WTC11 (cell line): ENCODE data around the gene SSBP2. TPM values are rescaled to one million over a fixed set of nuclear protein-coding genes. Genes with fewer than 3 reads are reported as not detected.

ENCODE experiments used
- ATAC-seq: fragments of 200-7000 bp; cut with Tn5 transposase; 2 replicates; pipeline ENCODE4 v1.10.0; 2021; ENCODE audit warnings: mild to moderate bottlenecking, moderate library complexity
- CTCF ChIA-PET: fragments of 300-600 bp; sonication (Branson Sonifier 250); formaldehyde crosslinking; loops from one replicate; lab custom pipeline; 2021; ENCODE audit warnings: antibody characterized with exemption; lab: Charles Lee
- POLR2A ChIA-PET: fragments of 350-600 bp; sonication (Branson Sonifier 250); formaldehyde crosslinking; loops from one replicate; lab custom pipeline; 2021; ENCODE audit warnings: antibody characterized with exemption; lab: Charles Lee
- DNase-seq: peaks from one replicate; pipeline ENCODE4 v3.0.0; 2021; ENCODE audit warnings: low spot score
- H3K27ac Mint-ChIP-seq: 2 replicates; pipeline ENCODE4 v1.8.0; 2021; ENCODE audit warnings: mixed read lengths
- H3K27me3 Mint-ChIP-seq: 2 replicates; pipeline ENCODE4 v1.8.0; 2021; ENCODE audit warnings: low read depth, mild to moderate bottlenecking, moderate library complexity, mixed read lengths
- H3K36me3 Mint-ChIP-seq: 2 replicates; pipeline ENCODE4 v1.8.0; 2021; ENCODE audit warnings: mixed read lengths
- H3K4me1 Mint-ChIP-seq: 2 replicates; pipeline ENCODE4 v1.8.0; 2022; ENCODE audit warnings: mixed read lengths
- H3K4me3 Mint-ChIP-seq: 2 replicates; pipeline ENCODE4 v1.8.0; 2021; ENCODE audit warnings: mild to moderate bottlenecking, moderate library complexity, mixed read lengths
- H3K9me3 Mint-ChIP-seq: 2 replicates; pipeline ENCODE4 v1.8.0; 2021; ENCODE audit warnings: mixed read lengths
- ATF2 ChIP-seq: sonication (generic); formaldehyde crosslinking; IDR thresholded peaks from 2 replicates; pipeline ENCODE4 v1.8.1; 2022; ENCODE audit warnings: low read depth, missing genetic modification reagents, borderline replicate concordance
- FOXP4 ChIP-seq: sonication (generic); formaldehyde crosslinking; IDR thresholded peaks from 2 replicates; pipeline ENCODE4 v1.8.0; 2022; ENCODE audit warnings: mild to moderate bottlenecking, missing genetic modification reagents
- JAZF1 ChIP-seq: fragments of 250-450 bp; sonication (Bioruptor Pico); IDR thresholded peaks from 2 replicates; pipeline ENCODE4 v1.9.0; 2021; ENCODE audit warnings: moderate library complexity, mild to moderate bottlenecking, inconsistent platforms
- NFYB ChIP-seq: sonication (generic); formaldehyde crosslinking; conservative IDR thresholded peaks from 2 replicates; pipeline ENCODE4 v1.8.0; 2022; ENCODE audit warnings: low read depth, missing genetic modification reagents
- NR3C1 ChIP-seq: sonication (generic); formaldehyde crosslinking; conservative IDR thresholded peaks from 2 replicates; pipeline ENCODE4 v1.8.1; 2023; ENCODE audit warnings: low read depth, mild to moderate bottlenecking, missing genetic modification reagents
- PRRX2 ChIP-seq: fragments of 250-450 bp; sonication (Bioruptor Pico); IDR thresholded peaks from 2 replicates; pipeline ENCODE4 v1.8.0; 2021; ENCODE audit warnings: mild to moderate bottlenecking
- TEAD1 ChIP-seq: sonication (generic); formaldehyde crosslinking; IDR thresholded peaks from 2 replicates; pipeline ENCODE4 v1.8.0; 2022; ENCODE audit warnings: mild to moderate bottlenecking, missing genetic modification reagents
- TEAD4 ChIP-seq: sonication (generic); formaldehyde crosslinking; IDR thresholded peaks from 2 replicates; pipeline ENCODE4 v1.8.0; 2022; ENCODE audit warnings: mild to moderate bottlenecking, missing genetic modification reagents
- USF1 ChIP-seq: sonication (generic); formaldehyde crosslinking; IDR thresholded peaks from 2 replicates; pipeline ENCODE4 v1.8.0; 2022; ENCODE audit warnings: mild to moderate bottlenecking, missing genetic modification reagents
- USF2 ChIP-seq: sonication (generic); formaldehyde crosslinking; IDR thresholded peaks from 2 replicates; pipeline ENCODE4 v1.8.1; 2023; ENCODE audit warnings: mild to moderate bottlenecking, missing genetic modification reagents, moderate library complexity
- ZNF281 ChIP-seq: sonication (generic); formaldehyde crosslinking; IDR thresholded peaks from 2 replicates; pipeline ENCODE4 v1.8.0; 2023; ENCODE audit warnings: mild to moderate bottlenecking, missing genetic modification reagents
- total RNA-seq: library from RNA; stranded (reverse); gene quantifications from 3 replicates; pipeline ENCODE4 v1.2.3, GENCODE V29; 2021
- TF ChIP-seq, protein P1 (sequence below): sonication (generic); formaldehyde crosslinking; IDR thresholded peaks from 2 replicates; pipeline ENCODE4 v1.8.1; 2022; ENCODE audit warnings: mild to moderate bottlenecking, moderate library complexity, missing genetic modification reagents
- TF ChIP-seq, protein P2 (sequence below): fragments of 250-450 bp; sonication (Bioruptor Pico); IDR thresholded peaks from 2 replicates; pipeline ENCODE4 v1.9.0; 2021; ENCODE audit warnings: mild to moderate bottlenecking
- TF ChIP-seq, protein P3 (sequence below): sonication (generic); formaldehyde crosslinking; IDR thresholded peaks from 2 replicates; pipeline ENCODE4 v1.8.1; 2023; ENCODE audit warnings: mild to moderate bottlenecking, missing genetic modification reagents
- TF ChIP-seq, protein P4 (sequence below): fragments of 250-450 bp; sonication (Bioruptor Pico); IDR thresholded peaks from 2 replicates; pipeline ENCODE4 v2.1.2; 2022; ENCODE audit warnings: mild to moderate bottlenecking, moderate library complexity

Gene SSBP2
- total RNA-seq, 1 experiment from 2014 or later = 24.9 TPM

GRCh38 chr5:81633471-81633870 lies 117.4 kb downstream of the SSBP2 start (continued):
- no peak for TF ChIP-seq FOXP4

DNA sequence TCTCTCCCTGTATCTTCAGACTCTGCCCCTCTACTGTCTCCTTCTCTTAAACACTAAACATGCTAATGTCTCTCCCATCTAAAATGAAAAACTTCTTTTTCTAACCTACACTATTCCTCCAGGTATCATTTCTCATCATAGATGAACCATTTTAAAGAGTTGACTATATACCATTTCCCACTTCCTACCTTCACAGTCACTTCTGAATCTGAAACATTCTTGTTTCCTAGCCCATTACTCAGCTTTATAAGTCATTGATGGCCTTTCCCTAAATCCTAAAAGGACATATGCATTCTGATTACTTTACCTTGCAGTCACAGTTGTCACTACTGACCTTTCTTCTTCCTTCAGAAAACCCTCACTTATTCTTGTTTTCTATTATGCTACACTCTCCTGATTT lies 118.2 kb downstream of the SSBP2 start:
- Mint-ChIP-seq H3K27me3 (no peaks in the 10 kb centered on the region), H3K27ac (no peak overlapping the region)
- no peak for TF ChIP-seq PRRX2
- TF ChIP-seq USF2 (CRISPR knock-in tag) = no peak
- no peak for TF ChIP-seq USF1 (CRISPR knock-in tag)
- TF ChIP-seq, all 79 proteins: peak for 0
- CTCF ChIA-PET = no interaction called here
- ATAC-seq = no peak
- POLR2A ChIA-PET = no interaction called here
- no peak for DNase-seq
- Mint-ChIP-seq H3K36me3 (no peaks in the 10 kb centered on the region), H3K9me3 (no peaks in the 10 kb centered on the region), H3K4me3 (no peak overlapping the region), H3K4me1 (no peaks in the 10 kb centered on the region)

GRCh38 chr5:81631621-81632020 lies 119.3 kb downstream of the SSBP2 start:
- Mint-ChIP-seq H3K36me3 (no peaks in the 10 kb centered on the region), H3K4me3 (no peak overlapping the region), H3K27ac (no peak overlapping the region), H3K9me3 (no peaks in the 10 kb centered on the region), H3K27me3 (no peaks in the 10 kb centered on the region), H3K4me1 (no peaks in the 10 kb centered on the region)
- ChIA-PET POLR2A (no interaction called here), CTCF (no interaction called here)
- ATAC-seq = no peak
- no peak for DNase-seq
- TF ChIP-seq JAZF1 (CRISPR knock-in tag) = no peak
- TF ChIP-seq, protein P1, sequence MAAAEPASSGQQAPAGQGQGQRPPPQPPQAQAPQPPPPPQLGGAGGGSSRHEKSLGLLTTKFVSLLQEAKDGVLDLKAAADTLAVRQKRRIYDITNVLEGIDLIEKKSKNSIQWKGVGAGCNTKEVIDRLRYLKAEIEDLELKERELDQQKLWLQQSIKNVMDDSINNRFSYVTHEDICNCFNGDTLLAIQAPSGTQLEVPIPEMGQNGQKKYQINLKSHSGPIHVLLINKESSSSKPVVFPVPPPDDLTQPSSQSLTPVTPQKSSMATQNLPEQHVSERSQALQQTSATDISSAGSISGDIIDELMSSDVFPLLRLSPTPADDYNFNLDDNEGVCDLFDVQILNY (CRISPR knock-in tag) = no peak
- TF ChIP-seq USF1 (CRISPR knock-in tag) = no peak
- no peak for TF ChIP-seq USF2 (CRISPR knock-in tag)
- TF ChIP-seq NFYB (CRISPR knock-in tag) = no peak
- TF ChIP-seq, protein P2, sequence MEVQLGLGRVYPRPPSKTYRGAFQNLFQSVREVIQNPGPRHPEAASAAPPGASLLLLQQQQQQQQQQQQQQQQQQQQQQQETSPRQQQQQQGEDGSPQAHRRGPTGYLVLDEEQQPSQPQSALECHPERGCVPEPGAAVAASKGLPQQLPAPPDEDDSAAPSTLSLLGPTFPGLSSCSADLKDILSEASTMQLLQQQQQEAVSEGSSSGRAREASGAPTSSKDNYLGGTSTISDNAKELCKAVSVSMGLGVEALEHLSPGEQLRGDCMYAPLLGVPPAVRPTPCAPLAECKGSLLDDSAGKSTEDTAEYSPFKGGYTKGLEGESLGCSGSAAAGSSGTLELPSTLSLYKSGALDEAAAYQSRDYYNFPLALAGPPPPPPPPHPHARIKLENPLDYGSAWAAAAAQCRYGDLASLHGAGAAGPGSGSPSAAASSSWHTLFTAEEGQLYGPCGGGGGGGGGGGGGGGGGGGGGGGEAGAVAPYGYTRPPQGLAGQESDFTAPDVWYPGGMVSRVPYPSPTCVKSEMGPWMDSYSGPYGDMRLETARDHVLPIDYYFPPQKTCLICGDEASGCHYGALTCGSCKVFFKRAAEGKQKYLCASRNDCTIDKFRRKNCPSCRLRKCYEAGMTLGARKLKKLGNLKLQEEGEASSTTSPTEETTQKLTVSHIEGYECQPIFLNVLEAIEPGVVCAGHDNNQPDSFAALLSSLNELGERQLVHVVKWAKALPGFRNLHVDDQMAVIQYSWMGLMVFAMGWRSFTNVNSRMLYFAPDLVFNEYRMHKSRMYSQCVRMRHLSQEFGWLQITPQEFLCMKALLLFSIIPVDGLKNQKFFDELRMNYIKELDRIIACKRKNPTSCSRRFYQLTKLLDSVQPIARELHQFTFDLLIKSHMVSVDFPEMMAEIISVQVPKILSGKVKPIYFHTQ (CRISPR knock-in tag) = no peak
- no peak for TF ChIP-seq TEAD4 (CRISPR knock-in tag)
- TF ChIP-seq, protein P3, sequence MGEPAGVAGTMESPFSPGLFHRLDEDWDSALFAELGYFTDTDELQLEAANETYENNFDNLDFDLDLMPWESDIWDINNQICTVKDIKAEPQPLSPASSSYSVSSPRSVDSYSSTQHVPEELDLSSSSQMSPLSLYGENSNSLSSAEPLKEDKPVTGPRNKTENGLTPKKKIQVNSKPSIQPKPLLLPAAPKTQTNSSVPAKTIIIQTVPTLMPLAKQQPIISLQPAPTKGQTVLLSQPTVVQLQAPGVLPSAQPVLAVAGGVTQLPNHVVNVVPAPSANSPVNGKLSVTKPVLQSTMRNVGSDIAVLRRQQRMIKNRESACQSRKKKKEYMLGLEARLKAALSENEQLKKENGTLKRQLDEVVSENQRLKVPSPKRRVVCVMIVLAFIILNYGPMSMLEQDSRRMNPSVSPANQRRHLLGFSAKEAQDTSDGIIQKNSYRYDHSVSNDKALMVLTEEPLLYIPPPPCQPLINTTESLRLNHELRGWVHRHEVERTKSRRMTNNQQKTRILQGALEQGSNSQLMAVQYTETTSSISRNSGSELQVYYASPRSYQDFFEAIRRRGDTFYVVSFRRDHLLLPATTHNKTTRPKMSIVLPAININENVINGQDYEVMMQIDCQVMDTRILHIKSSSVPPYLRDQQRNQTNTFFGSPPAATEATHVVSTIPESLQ (CRISPR knock-in tag) = no peak
- no peak for TF ChIP-seq NR3C1 (CRISPR knock-in tag)
- TF ChIP-seq ZNF281 (CRISPR knock-in tag) = no peak
- TF ChIP-seq, protein P4, sequence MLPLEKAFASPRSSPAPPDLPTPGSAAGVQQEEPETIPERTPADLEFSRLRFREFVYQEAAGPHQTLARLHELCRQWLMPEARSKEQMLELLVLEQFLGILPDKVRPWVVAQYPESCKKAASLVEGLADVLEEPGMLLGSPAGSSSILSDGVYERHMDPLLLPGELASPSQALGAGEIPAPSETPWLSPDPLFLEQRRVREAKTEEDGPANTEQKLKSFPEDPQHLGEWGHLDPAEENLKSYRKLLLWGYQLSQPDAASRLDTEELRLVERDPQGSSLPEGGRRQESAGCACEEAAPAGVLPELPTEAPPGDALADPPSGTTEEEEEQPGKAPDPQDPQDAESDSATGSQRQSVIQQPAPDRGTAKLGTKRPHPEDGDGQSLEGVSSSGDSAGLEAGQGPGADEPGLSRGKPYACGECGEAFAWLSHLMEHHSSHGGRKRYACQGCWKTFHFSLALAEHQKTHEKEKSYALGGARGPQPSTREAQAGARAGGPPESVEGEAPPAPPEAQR (CRISPR knock-in tag) = no peak
- TF ChIP-seq ATF2 (CRISPR knock-in tag) = no peak
- TF ChIP-seq TEAD1 (CRISPR knock-in tag) = no peak
